HL-60 (cell line): Measurements from ENCODE around the gene COX20.

Experiments used
- DNase-seq, 2 experiments: peaks; one replicate each; pipeline ENCODE4 v3.0.0-alpha.2; 2010 to 2020; ENCODE audit warnings: low read depth in 1 of 2, low spot score in 1 of 2
- H3K27ac ChIP-seq: fragments of 250-450 bp; sonication (Bioruptor Pico); replicated peaks from 2 replicates; pipeline ENCODE4 v1.5.1; 2020; ENCODE audit warnings: mild to moderate bottlenecking, moderate library complexity
- H3K27me3 ChIP-seq: fragments of 250-450 bp; sonication (Bioruptor Pico); 2 replicates; pipeline ENCODE4 v1.5.1; 2021; ENCODE audit warnings: mild to moderate bottlenecking, moderate library complexity; ENCODE audit not compliant: insufficient read depth, poor library complexity, severe bottlenecking
- H3K4me3 ChIP-seq: replicated peaks from 2 replicates; pipeline ENCODE4 v1.5.1; 2011; ENCODE audit warnings: mild to moderate bottlenecking, control low read depth, low read length; ENCODE audit not compliant: insufficient read depth
- CTCF ChIP-seq: IDR thresholded peaks from one replicate; pipeline ENCODE4 v1.5.1; 2011; ENCODE audit warnings: low read length, control low read depth, inconsistent platforms; ENCODE audit not compliant: insufficient read depth
- GABPA ChIP-seq: IDR thresholded peaks from 2 replicates; pipeline ENCODE4 v1.6.1; 2012; ENCODE audit warnings: low read depth
- POLR2AphosphoS5 ChIP-seq: IDR thresholded peaks from 2 replicates; pipeline ENCODE4 v1.6.1; 2012; ENCODE audit warnings: low read depth
- REST ChIP-seq: IDR thresholded peaks from 2 replicates; pipeline ENCODE4 v1.6.1; 2012; ENCODE audit warnings: low read depth; ENCODE audit not compliant: insufficient replicate concordance
- SPI1 ChIP-seq: IDR thresholded peaks from 2 replicates; pipeline ENCODE4 v1.6.1; 2012; ENCODE audit warnings: low read depth, mild to moderate bottlenecking, borderline replicate concordance

Gene COX20

GRCh38 chr1:244865028-244865371 lies 29.5 kb downstream of the COX20 start:
- TF ChIP-seq CTCF = no peak
- no peak for TF ChIP-seq REST
- TF ChIP-seq POLR2AphosphoS5 = no peak
- TF ChIP-seq SPI1 = no peak
- no peak for TF ChIP-seq GABPA
- Histone ChIP-seq H3K4me3 (peak overlapping the region; percentile 41), H3K27me3 (no peaks in the 10 kb centered on the region), H3K27ac (peak overlapping the region; percentile 98)
- DNase-seq = peak in 1 of 2 experiments; percentile 60

- TF ChIP-seq REST (no peak), SPI1 (no peak), CTCF (no peak), GABPA (no peak), POLR2AphosphoS5 (no peak)
- Histone ChIP-seq H3K27ac (peak overlapping the region; percentile 98), H3K27me3 (no peaks in the 10 kb centered on the region), H3K4me3 (no peak overlapping the region)
- no peak for DNase-seq
Observed at GRCh38 chr1:244865820-244866219, 30.4 kb downstream of the COX20 start.

GRCh38 chr1:244866355-244866754 lies 30.9 kb downstream of the COX20 start:
- Histone ChIP-seq H3K4me3 (no peak overlapping the region), H3K27me3 (no peaks in the 10 kb centered on the region), H3K27ac (peak overlapping the region; percentile 98)
- TF ChIP-seq SPI1 (no peak), POLR2AphosphoS5 (no peak), REST (no peak), CTCF (no peak), GABPA (no peak)
- no peak for DNase-seq
